NCI-H146 treated with DMSO at 0.1 percent for 48 hours (cell line): Measurements from ENCODE around the gene TAS1R1.

ENCODE experiments used
- DNase-seq: peaks from one replicate; lab custom pipeline; 2025; ENCODE audit not compliant: unreplicated experiment; lab: John Stamatoyannopoulos, UW

TAS1R1 gene

GRCh38 chr1:6602669-6603237 is 47.6 kb downstream of the TAS1R1 start, which contains the start of gene KLHL21:
KLHL21 (minus strand) TSS chr1:6602869; CDS start chr1:6602817, 52 bp downstream.
- peak; percentile 8 for DNase-seq

GRCh38 chr1:6603238-6603914 is 48.3 kb downstream of the TAS1R1 start:
- DNase-seq, result no peak

GRCh38 chr1:6603915-6604558 is 48.9 kb downstream of the TAS1R1 start:
- DNase-seq, result no peak

GRCh38 chr1:6612641-6613360 is 57.7 kb downstream of the TAS1R1 start:
- no peak for DNase-seq

GRCh38 chr1:6613361-6614018 is 58.4 kb downstream of the TAS1R1 start, which contains the start of gene PHF13:
PHF13 (plus strand) TSS chr1:6613731; CDS start chr1:6614067, 336 bp downstream.
- peak; percentile 89 for DNase-seq

- DNase-seq, result no peak
Observed at GRCh38 chr1:6614019-6614928, 59.2 kb downstream of the TAS1R1 start.

- DNase-seq, result no peak
Observed at GRCh38 chr1:6614929-6615785, 60.0 kb downstream of the TAS1R1 start.

GRCh38 chr1:6619045-6619444 is 63.9 kb downstream of the TAS1R1 start:
- DNase-seq, result no peak

GRCh38 chr1:6621429-6622391 is 66.6 kb downstream of the TAS1R1 start:
- no peak for DNase-seq

- DNase-seq, result no peak
Observed at GRCh38 chr1:6622396-6623152, 67.5 kb downstream of the TAS1R1 start.

- no peak for DNase-seq
Observed at GRCh38 chr1:6623269-6623965, 68.3 kb downstream of the TAS1R1 start.

DNA sequence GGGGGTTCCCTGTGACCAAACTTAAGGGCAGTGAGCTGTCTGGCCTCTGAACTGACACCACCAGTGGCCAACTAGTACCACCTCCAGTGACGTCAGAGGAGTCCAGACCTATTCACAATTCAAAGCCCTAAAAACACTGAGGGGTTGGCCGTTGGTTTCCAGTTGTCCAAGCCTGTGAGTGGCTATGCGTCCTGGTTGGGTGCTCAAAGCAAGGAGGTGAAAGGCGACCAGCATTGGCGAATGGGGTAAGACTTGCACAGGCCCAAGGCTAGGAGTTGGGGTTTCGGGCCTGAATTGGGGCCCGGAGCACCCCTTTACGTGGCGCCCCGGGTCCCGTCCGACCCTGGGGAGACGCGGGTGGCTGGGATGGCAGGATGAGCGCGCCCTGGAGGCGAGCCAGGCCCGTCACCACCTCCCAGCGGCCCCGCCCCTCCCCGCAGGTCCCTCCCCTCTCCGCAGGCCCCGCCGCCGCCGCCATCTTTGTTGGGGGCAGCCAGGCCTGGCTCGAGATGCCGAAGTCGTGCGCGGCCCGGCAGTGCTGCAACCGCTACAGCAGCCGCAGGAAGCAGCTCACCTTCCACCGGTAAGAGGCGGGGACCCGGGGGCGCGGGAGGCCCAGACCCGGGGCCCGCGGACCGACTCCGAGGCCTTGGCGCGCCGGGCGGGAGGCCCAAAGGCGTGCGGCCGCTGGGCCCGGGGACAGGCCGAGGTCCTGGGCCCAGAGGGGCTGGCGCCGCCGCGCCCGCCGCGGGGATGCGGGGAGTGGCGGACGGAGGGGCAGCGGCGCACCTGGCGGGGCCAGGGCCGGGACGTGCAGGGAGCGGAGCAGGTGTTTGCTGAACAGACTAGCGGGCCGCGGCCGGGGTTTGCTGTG is 69.8 kb downstream of the TAS1R1 start, which contains the start of gene THAP3:
TSS of gene THAP3 (plus strand) at position 159 of the 874 bp plus-strand sequence. CDS start at position 510, 351 bp downstream.
- DNase-seq, result peak; percentile 17

- DNase-seq, result no peak
Observed at GRCh38 chr1:6625584-6626149, 70.6 kb downstream of the TAS1R1 start.

- no peak for DNase-seq
Observed at GRCh38 chr1:6627031-6627430, 71.9 kb downstream of the TAS1R1 start.
